ENCODE results near the gene KHNYN. TPM values are rescaled to one million over a fixed set of nuclear protein-coding genes. Genes with fewer than 3 reads are reported as not detected.

The KHNYN gene
- polyA plus RNA-seq, 1 donor from 2014 or later = 0.53 TPM

DNA sequence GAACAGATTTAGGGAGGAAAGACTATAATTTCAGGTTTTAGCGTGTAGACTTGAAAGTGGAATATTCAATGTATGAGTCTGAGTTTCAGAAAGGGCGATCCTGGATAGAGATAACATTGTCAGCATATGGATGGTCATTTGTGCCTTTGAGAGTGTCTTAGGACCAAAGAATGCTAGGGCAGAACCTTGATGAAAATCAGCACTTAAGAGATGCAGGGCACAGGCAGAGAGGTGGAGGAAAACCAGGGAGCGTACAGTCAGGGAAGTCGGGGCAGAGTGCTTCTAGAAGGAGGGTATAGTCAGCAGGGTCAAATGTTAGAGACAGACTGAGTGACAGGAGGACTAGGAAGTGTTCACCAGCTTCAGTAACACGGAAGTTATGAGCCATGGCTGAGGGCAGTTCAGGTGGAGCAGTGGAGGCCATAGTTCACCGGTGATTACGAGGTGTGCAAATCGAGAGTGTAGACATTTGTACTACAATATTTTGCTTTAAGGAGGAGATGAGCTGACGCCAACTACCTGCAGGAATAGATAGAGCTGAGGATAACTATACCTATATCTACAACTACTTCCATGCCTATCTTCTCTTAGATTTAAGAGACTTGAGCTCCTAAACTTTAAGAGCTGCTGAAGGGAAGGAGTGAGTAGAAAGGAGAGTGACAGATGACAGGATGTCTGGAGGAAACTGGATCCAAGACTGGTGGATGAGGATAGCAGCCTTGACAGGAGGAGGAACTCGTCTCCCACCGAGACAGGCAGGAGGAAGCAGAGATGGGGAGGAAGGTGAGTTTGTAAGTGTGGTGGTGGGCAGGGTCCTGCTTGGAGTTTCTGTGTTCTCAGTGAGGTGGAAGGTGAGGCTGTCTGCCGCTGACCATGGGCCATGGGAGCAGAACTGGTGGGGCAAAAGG lies 6.8 kb upstream of the KHNYN start:
- Histone ChIP-seq H3K27me3 (ENCODE audit: insufficient read depth, low read depth, low read length) (no peaks in the 10 kb centered on the region), H3K9ac (ENCODE audit: low read length) (no peak overlapping the region), H3K4me3 (ENCODE audit: low read length) (no peak overlapping the region), H3F3A (ENCODE audit: insufficient read depth, low read length, poor library complexity, severe bottlenecking) (no peaks in the 10 kb centered on the region), H2AFZ (ENCODE audit: low read depth, low read length) (no peak overlapping the region), H3K9me2 (ENCODE audit: insufficient read depth, low read length) (no peaks in the 10 kb centered on the region), H3K36me3 (ENCODE audit: insufficient read depth, low read length) (no peaks in the 10 kb centered on the region), H3K79me2 (replicated peaks; ENCODE audit: insufficient read depth, low read length) (no peaks in the 10 kb centered on the region), H3K4me2 (ENCODE audit: low read length) (no peak overlapping the region), H3K27ac (ENCODE audit: low read length) (no peak overlapping the region), H3K9me3 (ENCODE audit: low read length) (no peaks in the 10 kb centered on the region), H4K20me1 (ENCODE audit: insufficient read depth) (no peaks in the 10 kb centered on the region)
- no peak for TF ChIP-seq EZH2 (IDR thresholded peaks at IDR 0.05; ENCODE audit: borderline replicate concordance, insufficient read depth, low read length, poor library complexity, severe bottlenecking)
- no peak for TF ChIP-seq TAF1 (IDR thresholded peaks at IDR 0.05; ENCODE audit: low read depth)
- no peak for TF ChIP-seq SMC3 (conservative IDR thresholded peaks at IDR 0.05; ENCODE audit: poor library complexity)
- TF ChIP-seq RAD21 (conservative IDR thresholded peaks at IDR 0.05) = no peak
- TF ChIP-seq, protein P1, sequence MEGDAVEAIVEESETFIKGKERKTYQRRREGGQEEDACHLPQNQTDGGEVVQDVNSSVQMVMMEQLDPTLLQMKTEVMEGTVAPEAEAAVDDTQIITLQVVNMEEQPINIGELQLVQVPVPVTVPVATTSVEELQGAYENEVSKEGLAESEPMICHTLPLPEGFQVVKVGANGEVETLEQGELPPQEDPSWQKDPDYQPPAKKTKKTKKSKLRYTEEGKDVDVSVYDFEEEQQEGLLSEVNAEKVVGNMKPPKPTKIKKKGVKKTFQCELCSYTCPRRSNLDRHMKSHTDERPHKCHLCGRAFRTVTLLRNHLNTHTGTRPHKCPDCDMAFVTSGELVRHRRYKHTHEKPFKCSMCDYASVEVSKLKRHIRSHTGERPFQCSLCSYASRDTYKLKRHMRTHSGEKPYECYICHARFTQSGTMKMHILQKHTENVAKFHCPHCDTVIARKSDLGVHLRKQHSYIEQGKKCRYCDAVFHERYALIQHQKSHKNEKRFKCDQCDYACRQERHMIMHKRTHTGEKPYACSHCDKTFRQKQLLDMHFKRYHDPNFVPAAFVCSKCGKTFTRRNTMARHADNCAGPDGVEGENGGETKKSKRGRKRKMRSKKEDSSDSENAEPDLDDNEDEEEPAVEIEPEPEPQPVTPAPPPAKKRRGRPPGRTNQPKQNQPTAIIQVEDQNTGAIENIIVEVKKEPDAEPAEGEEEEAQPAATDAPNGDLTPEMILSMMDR (IDR thresholded peaks at IDR 0.05; ENCODE audit: poor library complexity, severe bottlenecking) = no peak
- TF ChIP-seq EP300 (conservative IDR thresholded peaks at IDR 0.05; ENCODE audit: poor library complexity, severe bottlenecking) = no peak
- no peak for TF ChIP-seq POLR2AphosphoS5 (IDR thresholded peaks at IDR 0.05)
- TF ChIP-seq, protein P2, sequence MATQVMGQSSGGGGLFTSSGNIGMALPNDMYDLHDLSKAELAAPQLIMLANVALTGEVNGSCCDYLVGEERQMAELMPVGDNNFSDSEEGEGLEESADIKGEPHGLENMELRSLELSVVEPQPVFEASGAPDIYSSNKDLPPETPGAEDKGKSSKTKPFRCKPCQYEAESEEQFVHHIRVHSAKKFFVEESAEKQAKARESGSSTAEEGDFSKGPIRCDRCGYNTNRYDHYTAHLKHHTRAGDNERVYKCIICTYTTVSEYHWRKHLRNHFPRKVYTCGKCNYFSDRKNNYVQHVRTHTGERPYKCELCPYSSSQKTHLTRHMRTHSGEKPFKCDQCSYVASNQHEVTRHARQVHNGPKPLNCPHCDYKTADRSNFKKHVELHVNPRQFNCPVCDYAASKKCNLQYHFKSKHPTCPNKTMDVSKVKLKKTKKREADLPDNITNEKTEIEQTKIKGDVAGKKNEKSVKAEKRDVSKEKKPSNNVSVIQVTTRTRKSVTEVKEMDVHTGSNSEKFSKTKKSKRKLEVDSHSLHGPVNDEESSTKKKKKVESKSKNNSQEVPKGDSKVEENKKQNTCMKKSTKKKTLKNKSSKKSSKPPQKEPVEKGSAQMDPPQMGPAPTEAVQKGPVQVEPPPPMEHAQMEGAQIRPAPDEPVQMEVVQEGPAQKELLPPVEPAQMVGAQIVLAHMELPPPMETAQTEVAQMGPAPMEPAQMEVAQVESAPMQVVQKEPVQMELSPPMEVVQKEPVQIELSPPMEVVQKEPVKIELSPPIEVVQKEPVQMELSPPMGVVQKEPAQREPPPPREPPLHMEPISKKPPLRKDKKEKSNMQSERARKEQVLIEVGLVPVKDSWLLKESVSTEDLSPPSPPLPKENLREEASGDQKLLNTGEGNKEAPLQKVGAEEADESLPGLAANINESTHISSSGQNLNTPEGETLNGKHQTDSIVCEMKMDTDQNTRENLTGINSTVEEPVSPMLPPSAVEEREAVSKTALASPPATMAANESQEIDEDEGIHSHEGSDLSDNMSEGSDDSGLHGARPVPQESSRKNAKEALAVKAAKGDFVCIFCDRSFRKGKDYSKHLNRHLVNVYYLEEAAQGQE (IDR thresholded peaks at IDR 0.05; ENCODE audit: borderline replicate concordance) = no peak
- no peak for TF ChIP-seq MXI1 (conservative IDR thresholded peaks at IDR 0.05; ENCODE audit: poor library complexity, severe bottlenecking)

DNA sequence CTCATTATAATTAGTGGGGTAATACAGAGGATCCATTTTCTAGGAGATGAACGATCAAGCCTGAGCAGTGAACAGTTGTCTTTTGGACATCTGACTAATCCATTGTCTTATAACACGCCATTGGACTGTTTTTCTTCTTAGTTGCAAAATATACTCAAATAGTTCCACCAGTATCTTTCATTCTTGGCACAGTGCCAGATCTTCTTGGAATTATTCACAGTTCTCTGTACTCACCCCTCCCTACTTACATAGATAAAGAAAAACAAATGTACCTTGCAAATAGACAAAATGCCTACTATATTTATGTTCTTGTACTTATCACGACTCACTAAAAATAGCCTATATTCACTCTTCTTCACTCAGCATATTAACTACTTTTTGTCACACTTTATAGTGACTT lies 4.0 kb upstream of the KHNYN start:
- TF ChIP-seq SMC3 (conservative IDR thresholded peaks at IDR 0.05; ENCODE audit: poor library complexity) = no peak
- TF ChIP-seq, protein P1 (IDR thresholded peaks at IDR 0.05; ENCODE audit: poor library complexity, severe bottlenecking) = no peak
- TF ChIP-seq, protein P2 (IDR thresholded peaks at IDR 0.05; ENCODE audit: borderline replicate concordance) = no peak
- no peak for TF ChIP-seq TAF1 (IDR thresholded peaks at IDR 0.05; ENCODE audit: low read depth)
- no peak for TF ChIP-seq RAD21 (conservative IDR thresholded peaks at IDR 0.05)
- no peak for TF ChIP-seq POLR2AphosphoS5 (IDR thresholded peaks at IDR 0.05)

More for the DNA sequence above, 4.0 kb upstream of the KHNYN start:
- no peak overlapping the region for H2AFZ ChIP-seq (ENCODE audit: low read depth, low read length)
- no peaks in the 10 kb centered on the region for H3K9me3 ChIP-seq (ENCODE audit: low read length)
- H3F3A ChIP-seq (ENCODE audit: insufficient read depth, low read length, poor library complexity, severe bottlenecking) = no peaks in the 10 kb centered on the region
- peaks cover 9% of the 10 kb centered on the region for H3K27me3 ChIP-seq (ENCODE audit: insufficient read depth, low read depth, low read length)
- no peak overlapping the region for H3K27ac ChIP-seq (ENCODE audit: low read length)
- no peaks in the 10 kb centered on the region for H3K9me2 ChIP-seq (ENCODE audit: insufficient read depth, low read length)
- no peak overlapping the region for H3K4me3 ChIP-seq (ENCODE audit: low read length)
- H3K36me3 ChIP-seq (ENCODE audit: insufficient read depth, low read length) = no peaks in the 10 kb centered on the region
- no peaks in the 10 kb centered on the region for H4K20me1 ChIP-seq (ENCODE audit: insufficient read depth)
- no peak overlapping the region for H3K4me2 ChIP-seq (ENCODE audit: low read length)
- no peaks in the 10 kb centered on the region for H3K79me2 ChIP-seq (replicated peaks; ENCODE audit: insufficient read depth, low read length)
- H3K9ac ChIP-seq (ENCODE audit: low read length) = no peak overlapping the region

Data from neural cell (in vitro differentiated cells).